GM21423 (cell line): ENCODE results near the gene CHST15.

Source experiments
- ATAC-seq: cut with Tn5 transposase; IDR thresholded peaks from one replicate; pipeline ENCODE4 v1.9.1; 2021; ENCODE audit warnings: mild to moderate bottlenecking, moderate library complexity; ENCODE audit not compliant: unreplicated experiment

Gene CHST15

DNA sequence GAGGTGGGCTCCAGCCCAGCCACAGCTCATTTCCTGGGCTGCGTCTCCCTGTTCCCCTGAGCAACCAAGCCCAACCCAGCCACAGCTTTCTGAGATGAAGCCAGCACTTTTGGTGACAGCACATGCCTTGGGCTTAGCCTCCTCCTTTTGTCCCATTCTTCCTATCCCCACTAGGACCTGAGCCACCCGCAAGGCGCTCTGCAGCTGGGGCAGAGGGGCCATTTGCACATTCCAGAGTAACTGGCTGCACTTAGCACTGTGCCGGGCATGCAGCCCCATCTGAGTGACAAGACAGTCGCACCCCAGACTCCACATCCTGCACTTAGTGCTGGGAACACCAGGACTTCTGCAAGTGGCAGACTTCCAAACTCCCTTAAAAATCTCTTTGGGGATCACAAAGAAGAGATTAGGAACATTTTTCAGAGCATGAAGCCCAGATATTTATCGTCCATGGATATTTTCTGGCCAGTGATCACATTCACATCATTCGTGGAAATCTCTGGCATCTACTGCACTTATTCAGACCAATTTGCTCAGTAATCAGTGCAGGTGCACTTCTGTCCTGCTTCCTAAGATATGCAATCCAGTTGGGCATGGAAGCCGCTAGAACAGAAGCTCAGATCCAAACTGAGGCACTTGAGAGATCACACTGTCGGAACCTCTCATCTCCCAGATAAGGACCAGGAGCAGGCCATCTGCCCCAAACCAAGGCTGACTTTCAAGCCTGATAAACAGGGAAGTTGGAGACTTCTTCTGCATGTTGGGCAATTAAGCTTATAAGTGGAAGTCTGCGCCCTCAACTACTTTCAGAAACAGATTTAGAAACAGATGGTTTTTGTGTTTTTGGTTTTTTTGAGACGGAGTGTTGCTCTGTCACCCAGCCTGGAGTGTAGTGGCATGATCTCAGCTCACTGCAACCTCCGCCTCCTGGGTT lies 26.4 kb downstream of the CHST15 start:
- ATAC-seq = no peak

DNA sequence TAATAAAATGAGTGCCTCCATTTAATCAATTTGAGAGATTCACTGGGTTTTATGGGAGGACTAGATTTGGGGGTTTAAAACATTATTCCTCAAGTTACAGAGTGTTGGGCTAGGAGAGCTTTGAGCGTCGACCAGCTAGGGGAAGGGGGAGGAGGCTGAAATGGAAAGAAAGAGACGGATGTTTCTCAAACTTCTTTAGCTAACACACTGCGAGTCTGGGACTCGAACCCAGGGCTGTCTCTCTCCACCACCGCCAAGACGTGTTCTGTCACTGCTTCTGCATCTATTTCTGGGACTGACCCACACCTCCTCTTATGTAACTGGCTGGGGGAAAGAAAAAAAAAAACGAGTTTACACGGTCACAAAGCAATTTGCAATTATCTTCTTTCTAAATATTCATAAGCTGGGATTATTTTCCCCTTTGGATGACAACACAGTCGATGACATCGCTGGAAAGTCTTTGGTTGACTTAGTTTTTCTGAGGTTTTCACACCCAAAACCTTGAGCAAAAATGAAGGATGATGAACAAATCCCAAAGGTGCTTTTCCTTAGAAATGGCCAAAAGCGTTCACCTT lies 27.2 kb downstream of the CHST15 start:
- ATAC-seq = no peak

DNA sequence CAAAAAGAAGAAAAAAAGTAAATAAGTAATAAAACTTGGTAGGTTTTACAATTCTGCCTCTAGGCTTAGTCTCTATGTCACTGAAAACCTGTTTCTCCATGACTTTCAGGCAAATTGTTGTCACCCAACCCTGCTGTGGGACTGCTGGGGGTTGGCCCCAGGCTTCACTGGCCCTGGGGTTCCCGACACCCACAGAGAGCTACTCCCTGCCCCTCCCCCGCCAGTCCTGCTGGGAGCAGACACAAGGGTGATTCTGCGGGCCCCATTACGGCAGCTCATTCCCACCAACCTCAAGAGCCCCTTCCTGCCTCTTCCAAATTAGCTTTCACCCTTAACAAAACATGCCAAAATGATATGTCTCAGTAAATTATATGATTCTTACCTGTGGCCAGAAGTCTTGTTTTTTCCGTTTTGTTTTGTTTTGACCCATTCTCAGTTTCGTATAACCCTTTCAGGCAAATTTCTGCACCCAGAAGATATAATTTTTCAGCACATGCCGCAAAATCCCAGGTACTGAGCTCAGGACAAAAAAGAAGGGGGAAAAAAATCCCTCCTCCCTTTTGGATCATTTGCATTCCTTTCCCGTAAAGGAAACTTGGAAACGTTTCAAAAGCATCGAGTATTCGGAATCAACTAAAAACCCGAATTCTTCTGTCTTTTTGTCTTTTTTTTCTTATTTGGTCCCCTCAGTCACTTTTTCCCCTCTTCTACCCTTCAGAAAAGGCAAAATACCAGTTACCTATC lies 27.8 kb downstream of the CHST15 start:
- no peak for ATAC-seq

DNA sequence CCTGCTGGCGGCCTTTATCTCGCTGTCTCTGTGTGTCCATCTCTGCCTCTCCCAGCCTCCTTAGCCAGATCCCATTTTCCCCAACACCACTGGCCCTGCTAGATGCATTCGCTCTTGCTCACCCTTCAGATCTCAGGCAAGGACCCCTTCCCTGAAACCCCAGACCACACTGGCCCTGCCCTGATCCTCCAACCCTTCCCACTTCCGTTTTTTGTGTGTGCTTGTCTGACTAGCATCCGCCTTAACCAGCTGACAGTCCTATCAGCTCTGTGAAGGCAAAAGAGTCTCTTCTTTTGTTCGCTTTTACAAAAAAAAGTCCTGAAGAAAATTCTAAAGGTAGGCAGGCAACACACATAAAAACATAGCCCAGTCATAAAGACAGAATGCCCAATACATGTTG lies 28.7 kb downstream of the CHST15 start:
- ATAC-seq = no peak

DNA sequence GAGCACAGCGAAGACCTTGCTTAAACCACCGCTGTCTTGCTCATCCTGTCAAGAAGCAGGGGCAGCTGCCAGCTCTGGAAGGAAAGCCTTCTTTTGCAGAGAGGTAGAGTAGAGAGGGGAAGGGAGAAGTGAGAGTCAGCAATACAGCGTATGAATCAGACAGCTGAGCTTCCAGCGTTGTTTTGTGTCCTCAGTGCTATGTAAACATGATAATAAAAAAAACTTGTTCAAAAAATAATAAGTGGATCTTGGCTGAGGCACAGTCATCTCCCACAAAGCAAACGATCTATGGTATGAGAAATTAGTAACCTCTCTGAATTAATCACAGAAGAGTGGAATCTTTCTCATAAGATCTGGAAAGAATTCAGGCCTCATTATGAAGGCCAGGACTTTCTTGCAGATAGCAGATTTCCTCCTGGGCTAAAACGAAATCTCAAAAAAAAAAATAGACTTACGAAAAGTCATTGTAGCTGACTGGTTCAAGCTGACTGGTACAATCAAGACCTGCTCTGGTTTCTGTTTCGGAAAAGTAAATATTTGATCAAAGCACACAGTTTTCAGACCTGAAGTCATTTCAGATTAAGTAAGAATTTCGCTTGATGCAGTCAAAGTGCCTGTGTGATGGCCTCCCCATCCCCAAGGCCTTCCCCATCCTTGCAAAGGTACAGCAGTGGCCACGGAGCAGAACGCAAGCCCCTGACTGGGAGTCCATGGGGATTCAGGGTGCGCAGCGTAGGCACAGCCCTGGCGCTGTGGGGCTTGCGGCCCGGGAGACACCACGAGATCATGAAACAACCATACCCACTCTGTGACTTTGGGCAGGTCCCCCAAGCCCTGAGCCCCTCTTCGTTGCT lies 29.4 kb downstream of the CHST15 start:
- no peak for ATAC-seq

DNA sequence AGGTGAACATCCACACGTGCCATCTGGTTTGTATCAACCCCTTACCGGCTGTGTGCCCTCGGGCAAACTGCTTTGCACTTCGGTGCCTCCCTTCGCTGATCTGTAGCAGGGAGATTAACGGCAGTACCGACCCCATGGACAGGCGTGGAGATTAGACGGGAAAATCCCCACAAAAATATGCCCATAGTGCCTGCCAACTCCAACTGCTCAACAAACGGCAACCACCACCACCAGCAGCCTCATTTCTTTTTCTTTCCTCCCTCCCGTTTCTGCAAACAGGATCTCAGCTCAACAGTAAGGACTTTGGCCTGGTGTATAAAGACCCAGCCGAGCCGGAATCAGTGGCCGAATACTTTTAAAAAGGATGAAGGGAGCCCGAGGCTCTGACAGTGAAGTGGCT lies 31.0 kb downstream of the CHST15 start:
- no peak for ATAC-seq

DNA sequence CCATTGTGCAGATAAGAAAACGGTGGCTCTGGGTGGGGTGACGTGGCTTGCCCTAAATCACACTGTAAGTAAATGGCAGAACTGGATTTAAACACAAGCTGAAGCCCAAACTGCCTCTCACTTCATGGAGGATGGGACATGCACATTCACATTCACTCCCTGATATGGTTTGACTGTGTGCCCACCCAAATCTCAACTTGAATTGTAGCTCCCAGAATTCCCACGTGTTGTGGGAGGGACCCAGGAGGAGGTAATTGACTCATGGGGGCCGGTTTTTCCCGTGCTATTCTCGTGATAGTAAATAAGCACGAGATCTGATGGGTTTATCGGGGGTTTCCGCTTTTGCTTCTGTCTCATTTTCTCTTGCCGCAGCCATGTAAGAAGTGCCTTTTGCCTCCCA lies 32.4 kb downstream of the CHST15 start:
- no peak for ATAC-seq

DNA sequence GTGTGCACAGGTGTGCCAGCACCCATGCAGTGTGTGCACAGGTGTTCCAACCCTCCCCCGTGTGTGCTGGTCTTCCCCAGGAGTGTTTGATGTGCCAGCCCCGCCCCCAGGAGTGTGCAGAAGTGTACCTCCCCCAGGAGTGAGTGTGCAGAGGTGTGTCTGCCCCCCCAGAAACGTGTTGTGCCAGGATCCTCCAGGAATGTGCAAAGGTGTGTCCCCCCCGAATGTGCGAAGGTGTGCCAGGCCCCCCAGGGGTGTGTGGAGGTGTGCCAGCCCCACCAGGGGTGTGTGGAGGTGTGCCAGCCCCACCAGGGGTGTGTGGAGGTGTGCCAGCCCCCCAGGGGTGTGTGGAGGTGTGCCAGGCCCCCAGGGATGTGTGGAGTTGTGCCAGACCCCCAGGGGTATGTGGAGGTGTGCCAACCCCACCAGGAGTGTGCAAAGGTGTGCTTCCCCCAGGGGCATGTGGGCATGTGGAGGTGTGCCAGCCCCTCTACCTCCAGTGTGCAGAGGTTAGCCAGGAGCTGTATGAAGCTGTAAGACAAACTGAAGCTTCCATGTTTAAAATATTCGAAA lies 33.2 kb downstream of the CHST15 start:
- ATAC-seq = no peak

DNA sequence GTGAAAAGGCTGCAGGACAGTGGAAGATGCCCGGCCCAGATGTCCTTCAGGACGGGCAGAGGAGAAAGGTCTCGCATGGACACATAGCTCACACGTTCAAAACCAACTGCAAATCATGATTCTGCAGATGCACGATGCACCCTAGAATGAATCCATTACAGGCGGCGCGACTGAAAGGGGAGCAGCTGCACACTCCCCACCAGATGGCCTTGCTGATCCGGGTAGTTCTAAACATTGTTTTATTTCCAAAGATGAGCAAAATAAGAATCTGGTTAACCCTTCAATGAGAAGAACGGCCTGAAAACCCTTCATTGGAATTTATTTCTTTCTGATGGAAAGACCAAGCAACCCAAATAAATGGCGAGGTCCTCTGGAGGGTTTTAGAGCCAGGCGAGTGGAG lies 33.8 kb downstream of the CHST15 start:
- ATAC-seq = no peak

DNA sequence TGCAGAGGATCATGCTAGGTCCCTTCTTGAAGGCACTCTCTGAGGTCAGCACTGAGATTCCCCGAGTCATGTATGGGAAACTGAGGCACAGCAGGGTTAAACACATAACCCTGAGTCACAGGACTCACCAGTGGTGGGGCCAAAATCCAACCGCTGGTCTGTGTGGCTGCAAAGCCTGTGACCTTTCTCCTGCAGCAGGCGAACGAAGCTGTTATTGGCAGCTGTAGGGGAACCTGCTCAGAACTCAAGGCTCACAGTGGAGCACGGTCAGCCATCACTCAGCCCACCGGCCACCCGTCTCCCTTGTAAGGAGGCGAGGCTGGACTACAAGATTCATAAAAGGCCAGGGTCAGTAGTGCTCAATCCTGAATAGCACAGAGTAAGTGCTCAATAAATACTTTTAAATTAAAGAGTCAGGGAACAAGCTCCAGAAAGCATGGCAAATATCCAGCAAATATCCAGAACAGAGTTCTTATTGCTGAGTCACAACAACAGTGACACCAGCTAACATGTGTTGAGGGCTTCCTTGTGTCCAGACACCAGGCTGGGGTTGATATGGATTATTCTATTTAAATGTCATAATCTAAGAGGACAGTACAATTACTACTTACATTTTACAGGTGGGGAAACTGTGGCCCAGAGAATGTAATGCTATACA lies 34.9 kb downstream of the CHST15 start:
- no peak for ATAC-seq

DNA sequence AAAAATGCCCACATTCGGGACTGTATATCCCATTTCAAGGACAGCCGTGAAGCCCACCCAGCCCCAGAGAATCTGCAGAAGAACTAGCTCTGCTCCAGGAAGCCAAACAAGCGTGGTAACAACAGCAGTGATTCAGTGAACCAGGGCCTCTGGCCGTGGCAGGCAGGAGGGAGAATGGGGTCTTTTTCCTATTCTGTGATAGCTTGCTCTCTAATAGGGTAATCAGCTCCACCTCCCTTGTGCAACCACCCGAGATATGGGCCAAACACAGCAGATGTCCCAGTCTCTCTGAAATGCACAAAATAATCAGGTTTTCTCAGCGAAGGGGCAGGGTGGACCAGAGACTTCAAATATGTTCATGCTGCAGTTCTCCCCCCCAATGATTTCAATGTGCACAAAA lies 35.8 kb downstream of the CHST15 start:
- ATAC-seq = no peak

DNA sequence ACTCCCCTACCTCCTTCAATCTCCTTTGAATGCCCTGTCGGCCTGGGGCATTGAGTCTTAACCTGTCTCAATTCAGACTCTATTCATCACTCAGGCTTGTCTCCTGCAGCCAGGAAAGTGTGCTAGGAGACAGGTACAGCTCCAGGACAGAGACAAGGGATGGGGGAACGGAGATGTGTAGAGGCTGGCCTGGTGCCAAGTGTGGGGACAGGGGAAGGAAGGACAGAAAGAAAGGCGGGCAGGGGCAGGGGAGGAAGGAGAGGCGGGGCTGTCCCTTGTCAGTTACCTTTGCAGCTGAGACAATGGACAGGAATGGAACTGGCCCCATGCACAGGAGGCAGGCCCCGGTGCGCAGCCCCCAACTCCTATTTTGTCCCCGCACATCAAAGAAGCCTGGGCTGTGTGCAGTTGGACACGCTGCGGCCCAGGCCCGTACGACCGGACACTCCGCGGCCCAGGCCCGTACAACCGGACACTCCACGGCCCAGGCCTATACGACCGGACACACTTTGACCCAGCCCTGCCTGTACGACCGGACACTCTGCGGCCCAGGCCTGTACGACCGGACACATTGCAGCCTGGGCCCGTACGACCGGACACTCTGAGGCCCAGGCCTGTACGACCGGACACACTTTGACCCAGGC lies 36.9 kb downstream of the CHST15 start:
- ATAC-seq = no peak

DNA sequence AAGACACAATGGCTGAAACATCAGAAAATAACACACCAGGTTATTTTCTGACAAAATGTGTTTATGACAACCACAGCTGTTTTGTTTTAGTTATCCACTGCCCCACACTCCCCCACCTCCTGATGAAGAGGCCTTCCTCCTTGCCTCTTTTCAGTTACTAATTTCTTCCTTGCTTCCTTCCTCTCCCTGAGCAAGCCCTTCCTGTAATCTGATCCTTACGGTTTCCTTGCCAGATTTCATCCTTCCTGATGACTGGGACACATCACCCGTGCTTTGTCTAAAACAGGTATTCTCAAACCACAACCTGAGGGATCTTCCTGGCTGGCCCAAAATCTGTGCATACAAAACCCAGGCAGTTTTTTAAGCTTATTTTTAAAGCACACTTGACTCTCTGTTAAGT lies 39.4 kb downstream of the CHST15 start:
- ATAC-seq = no peak

DNA sequence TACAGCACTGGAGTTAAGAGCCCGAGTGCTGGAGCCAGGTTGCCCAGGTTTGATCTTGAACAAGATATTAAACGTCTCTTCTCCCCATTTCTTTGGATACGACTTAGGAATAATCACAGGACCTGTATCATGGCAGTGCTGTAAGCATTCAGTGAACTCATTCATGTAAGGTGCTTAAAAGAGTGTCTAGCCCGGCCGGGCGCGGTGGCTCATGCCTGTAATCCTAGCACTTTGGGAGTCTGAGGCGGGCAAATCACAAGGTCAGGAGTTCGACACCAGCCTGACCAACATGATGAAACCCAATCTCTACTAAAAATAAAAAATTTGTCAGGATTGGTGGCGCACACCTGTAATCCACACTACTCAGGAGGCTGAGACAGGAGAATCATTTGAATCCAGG lies 40.8 kb downstream of the CHST15 start:
- no peak for ATAC-seq

DNA sequence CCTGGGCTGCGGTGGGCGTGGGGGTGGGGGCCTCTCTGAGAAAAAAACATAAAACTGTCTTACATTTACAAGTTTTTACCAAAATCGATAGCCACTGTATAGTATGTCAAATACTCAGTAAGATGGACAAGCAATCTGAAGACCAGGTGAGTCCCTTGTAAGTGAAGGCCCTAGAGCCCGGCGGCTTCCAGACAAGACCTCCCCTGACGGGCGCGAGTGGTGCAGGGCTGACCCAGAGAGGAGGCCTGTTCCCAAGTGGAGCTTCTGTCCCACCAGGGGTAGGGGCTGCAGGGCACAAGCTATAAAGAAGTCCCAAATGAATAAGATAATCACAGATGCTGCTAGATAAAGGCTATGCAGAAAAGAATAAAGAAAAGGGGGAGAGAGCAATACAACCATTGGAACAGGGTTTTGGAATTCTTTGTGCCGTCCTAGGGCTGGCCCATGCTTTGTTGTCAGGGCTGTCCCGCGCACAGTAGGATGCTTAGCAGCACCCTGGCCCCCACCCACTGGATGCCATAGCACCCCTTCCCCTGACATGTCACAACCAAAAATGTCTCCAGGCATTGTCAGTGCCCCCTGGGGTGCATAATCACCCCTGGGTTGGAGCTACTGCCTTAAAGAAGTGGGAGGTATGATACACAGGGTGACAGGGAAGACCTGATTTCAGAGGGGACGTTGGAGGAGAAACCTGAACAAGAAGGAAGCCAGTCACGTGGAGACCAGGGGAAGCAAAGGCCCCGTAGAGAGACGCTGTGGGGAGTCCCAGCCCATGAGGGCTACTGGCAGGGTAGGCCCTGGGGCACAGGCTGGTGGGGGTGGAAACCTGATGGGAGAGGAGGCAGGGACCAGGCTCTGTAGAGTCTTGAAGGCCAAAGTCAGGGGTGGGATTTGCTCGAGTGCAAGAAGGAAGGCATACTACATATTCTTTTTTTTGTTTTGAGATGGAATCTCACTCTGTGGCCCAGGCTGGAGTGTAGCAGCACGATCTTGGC lies 43.1 kb downstream of the CHST15 start:
- ATAC-seq = no peak

DNA sequence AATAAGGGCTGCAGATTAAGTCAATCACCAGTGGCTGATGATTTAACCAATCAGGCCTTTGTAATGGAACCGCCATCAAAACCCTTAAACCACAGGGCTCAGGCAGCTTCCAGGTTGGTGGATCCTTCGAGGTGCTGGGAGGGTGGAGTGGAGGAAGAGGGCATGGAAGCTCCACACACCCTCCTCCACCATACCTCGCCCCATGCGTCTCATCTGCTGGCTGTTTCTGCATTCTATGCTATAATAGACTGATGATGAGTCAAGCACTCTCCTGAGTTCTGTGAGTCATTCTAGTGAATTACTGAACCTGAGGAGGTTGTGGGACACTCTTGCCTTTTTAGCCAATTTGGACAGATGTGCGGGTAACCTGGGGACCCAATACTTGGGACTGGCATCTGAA lies 43.9 kb downstream of the CHST15 start:
- no peak for ATAC-seq

DNA sequence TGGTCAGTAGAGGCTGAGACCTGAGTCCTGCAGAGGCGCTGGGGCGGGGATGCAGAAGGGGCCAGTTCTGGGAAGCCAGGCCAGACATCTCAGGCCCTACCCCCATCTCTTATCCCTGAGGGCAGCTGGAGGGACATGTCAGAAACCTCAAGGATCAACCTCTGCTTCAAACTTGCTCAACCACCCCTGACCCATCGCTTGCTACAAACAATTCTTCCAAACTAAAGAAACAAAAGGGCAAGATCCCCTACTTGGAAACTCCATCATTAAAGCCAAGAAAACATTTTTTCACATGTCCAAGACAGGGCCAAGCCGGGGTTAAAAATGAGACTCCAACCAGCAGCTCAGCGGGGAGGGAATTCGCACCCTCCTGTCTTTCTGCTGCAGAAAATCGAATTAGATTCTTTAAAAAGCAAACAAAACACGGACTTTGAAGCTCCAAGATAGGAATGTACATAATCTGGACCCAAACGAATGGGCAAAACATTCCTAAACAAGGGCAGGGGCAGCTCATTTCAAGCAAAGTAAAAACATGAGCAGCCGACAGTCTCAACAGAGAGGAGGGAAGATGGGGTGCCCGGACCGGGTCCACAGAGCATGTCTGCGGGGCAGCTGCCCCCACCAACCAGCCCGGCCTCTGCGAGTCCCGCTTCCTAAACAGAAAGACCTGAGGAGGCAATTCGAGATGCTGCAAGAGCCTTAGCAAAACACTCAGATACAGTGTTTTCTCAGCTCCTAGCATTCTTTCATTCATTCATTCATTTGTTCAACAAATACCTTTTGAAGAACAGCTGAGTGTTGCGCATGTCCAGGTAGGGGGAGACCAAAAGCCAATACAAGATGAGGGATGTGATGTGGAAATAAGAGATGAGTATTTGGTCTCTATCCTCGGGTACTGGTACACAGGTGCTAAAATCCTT lies 44.8 kb downstream of the CHST15 start:
- ATAC-seq = no peak
